ENCODE results near the gene MEOX1.
"Not testable (repeated sequence)": the region's sequence is repeated elsewhere in the genome, so short reads cannot be mapped to it uniquely, and the experiment has no call there.

The MEOX1 gene

DNA sequence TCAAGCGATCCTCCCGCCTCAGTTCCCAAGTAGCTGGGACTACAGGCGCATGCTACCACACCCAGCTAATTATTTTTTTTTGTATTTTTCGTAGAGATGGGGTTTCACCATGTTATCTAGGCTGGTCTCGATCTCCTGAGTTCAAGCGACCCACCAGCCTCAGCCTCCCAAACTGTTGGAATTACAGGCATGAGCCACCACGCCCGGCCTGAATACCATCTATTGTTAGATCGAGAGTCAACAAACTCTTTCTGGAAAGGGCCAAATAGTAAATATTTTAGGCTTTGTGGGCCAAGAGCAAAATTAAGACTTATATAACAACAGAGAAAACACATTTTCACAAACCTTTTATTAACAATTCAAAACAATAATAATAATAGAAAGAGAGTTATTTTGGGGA lies 41.6 kb downstream of the MEOX1 start:
- in situ Hi-C loops (cut with MboI; ENCODE audit: low sequenced_read_pairs), result no loop called here

DNA sequence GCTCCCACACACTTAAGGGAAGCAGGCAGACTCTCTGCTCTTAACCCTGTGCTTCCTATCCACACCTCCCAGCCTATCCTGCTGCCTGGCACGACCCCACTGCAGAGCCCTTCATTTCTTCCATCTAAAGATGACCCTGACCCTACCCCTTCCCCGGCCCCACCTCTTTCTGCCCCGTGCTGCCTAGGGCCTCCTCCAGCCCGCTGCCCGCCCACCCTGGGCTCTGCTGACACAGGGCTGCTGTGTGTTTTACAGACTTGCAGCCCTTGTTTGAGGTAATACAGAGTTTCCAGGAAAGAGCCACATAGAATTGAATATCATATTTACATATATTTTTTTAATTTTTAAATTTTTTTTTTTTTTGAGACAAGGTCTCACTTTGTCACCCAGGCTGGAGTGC lies 42.0 kb downstream of the MEOX1 start:
- in situ Hi-C loops (cut with MboI; ENCODE audit: low sequenced_read_pairs), result no loop called here

DNA sequence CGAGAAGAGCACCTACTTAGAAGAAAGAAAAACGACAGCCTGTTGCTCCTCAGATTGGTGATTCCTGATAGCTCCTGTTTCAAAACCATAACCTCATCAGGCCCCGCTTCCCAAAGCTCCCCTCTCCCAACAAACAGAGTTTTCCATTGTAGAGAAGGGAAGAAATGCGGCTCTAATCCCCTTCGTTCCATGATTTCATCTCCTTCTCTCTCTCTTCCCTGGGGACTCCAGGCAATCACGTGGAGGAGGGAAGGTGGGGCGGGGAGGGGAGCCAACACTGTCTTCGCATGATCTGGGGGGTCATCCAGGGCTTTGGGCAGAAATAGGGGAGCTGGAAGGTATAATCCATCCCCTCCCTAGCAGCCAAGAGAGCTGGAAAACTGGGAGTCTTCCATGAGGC lies 43.4 kb downstream of the MEOX1 start:
- in situ Hi-C loops (cut with MboI; ENCODE audit: low sequenced_read_pairs), result no loop called here

DNA sequence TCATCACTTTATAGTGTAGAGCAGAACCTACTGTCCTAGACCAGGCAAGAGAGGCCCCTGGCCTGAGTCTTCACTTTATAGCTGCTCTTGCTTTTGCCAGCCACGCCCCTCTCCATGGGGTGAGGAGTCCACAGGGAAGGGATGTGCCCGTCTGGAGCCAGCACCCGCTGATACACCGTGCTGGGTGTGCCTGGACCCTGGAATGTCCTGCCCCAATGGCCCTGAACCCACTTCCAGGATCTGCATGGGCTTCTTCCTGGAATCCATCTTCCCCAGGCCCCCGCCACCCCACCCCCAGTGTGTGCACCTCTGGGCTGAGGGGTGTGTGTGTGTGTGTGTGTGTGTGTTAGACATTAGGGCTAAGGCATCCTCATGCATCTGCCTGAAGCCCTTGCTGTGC lies 44.9 kb downstream of the MEOX1 start:
- in situ Hi-C loops (cut with MboI; ENCODE audit: low sequenced_read_pairs), result no loop called here

DNA sequence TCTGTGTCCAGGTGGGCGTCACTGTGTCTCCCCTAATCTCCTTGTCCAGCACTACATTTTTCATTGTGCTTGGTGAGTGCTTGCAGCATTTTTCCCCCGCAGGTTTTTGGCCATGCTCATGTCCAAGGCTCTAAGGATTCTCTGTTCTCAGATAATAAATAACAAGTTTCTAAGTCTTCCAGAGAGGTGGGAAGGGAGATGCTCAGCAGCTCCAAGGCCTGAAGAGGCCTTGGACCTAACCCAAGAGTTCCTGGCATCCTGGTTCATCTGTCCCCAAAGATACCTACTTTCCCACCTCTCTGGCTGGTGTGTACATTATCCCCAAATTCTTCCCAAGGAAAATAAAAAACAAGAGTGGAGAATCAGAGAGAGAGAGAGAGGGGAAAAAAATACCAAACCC lies 45.3 kb downstream of the MEOX1 start:
- in situ Hi-C loops (cut with MboI; ENCODE audit: low sequenced_read_pairs), result no loop called here

DNA sequence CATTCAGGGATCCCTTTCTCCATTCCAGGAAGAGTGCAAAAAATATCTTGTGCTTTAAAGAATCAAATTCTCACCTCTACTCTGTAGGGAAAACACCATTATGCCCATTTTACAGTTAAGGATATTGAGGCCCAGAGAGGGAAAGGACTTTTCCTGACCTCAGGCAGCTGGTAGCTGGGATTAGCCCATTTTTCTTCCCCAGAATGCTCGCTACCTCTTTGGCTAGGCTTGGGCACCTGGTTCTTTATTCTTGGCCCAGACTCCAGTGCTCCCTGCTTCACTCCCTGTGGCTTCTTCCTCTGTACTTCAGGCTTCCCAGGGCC lies 45.7 kb downstream of the MEOX1 start:
- in situ Hi-C loops (cut with MboI; ENCODE audit: low sequenced_read_pairs), result no loop called here

DNA sequence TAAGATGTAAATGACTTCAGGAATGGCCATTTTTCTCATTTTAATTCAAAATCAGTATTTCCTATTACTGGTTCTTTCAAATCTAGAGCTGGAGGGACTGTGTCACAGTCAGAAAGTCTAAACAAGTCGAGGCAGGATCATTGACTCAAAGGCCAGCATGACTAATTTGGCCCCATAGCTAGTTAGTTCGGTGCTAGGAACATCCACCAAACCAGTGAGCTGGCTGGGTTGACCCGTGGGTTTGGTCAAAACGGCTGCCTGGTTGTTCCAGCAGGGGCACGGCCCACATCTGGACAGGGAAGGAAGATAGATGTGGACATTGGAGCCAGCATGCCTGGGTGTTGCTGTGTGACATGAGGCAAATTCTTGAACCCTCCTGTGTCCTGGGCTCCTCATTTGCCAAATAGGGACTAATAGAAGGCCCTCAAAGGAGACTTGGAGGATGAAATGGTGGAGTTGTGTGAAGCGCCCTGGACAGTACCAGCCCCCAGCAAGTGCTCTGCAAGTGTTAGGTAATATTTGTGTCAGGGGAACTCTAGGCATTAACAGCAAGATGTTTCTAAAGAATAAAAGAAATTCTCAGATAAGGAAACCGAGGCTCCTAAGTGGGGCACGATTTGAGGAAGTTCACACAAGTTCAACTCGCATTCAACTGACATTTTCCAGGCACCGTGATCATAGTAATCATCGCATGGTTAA lies 46.2 kb downstream of the MEOX1 start:
- in situ Hi-C loops (cut with MboI; ENCODE audit: low sequenced_read_pairs), result no loop called here

DNA sequence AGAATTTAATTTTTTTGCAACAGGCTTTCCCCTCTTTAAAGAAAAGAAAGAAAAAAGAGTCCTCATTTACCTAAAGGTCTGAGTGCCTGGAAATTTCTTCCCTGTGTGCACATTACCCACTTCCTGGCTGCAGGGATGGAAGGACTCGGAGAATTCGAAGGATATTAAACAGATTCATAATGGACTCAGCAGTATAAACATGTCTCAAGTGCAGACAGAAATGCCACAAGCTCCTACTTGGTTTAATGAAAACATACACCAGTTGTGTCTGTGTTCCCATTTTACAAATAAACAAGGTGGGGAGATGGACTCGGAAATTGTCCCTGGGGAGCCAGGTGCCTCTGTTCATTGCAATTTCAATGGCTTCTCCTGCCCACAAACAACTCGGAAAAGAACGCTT lies 47.2 kb downstream of the MEOX1 start:
- in situ Hi-C loops (cut with MboI; ENCODE audit: low sequenced_read_pairs), result no loop called here

DNA sequence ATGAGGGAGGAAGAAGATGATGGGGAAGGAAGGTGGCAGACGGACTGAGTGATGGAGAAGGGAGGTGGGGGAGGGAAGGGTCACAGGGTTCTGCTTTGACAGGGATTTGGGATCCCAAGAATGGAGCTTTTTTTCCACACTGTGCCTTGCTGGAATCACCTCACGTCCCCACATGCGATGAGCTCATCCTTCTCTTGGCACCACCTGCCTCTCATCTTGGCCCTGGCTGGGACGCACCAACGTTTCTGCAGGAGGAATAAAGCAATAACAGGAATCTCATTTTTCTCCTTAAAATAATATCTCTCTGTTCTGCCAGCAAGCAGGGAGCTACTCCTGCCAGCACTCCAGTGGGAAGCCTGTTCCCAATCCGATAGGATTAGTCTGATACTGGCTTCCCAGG lies 47.8 kb downstream of the MEOX1 start:
- in situ Hi-C loops (cut with MboI; ENCODE audit: low sequenced_read_pairs), result no loop called here

DNA sequence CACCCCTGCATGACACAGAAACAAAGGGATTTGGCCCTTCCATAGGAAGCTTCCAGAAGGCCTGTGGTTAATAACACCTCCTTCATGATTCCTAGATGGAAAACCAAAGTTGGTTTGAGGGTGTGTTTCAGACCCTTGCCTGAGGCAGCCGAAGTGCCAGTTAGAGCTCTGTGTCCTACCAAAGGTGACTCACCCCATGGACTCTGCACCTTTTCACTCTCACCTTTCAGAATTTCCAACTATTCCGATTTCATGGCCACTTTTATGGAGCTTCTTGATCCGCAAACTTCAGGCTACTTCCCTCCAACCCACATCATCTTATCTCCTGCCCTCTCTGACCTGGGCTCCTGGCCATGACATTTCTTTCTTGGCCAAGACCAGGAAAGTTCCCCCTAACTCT lies 49.2 kb downstream of the MEOX1 start:
- in situ Hi-C loops (cut with MboI; ENCODE audit: low sequenced_read_pairs), result no loop called here

DNA sequence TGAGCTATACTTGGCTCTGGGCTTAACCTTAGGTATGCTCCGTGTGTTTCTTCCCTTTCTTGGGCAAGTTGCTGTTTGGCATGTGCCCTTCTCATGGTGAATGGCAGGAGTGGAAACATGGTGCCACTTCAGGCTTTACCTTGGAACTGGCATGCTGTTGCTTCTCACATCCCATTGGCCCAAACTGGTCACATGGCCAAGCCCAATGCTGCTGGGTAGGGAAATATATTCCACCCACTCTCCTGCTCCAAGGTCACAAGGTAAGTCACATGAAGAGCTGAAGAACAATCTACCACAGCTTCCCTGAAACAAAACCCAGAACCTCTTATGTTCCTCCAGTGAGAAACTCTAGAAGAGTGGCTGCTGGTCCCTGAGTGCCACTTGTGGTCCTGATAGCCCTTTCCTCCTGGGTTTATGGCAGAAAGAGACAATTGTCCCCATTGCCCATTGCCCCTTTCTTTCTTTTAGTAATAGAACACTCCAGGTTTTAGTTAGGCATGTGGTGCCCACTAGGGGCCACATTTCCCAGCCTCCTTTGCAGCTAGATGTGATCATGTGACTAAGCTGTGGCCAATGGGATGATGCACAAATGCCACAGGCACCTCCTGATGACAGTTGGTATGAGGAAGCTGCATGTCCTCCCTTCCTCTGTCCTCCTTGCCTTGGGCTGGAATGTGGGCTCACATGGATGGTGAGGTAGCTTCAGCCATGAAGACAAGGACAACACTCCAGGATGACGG lies 50.3 kb downstream of the MEOX1 start:
- in situ Hi-C loops (cut with MboI; ENCODE audit: low sequenced_read_pairs), result no loop called here

DNA sequence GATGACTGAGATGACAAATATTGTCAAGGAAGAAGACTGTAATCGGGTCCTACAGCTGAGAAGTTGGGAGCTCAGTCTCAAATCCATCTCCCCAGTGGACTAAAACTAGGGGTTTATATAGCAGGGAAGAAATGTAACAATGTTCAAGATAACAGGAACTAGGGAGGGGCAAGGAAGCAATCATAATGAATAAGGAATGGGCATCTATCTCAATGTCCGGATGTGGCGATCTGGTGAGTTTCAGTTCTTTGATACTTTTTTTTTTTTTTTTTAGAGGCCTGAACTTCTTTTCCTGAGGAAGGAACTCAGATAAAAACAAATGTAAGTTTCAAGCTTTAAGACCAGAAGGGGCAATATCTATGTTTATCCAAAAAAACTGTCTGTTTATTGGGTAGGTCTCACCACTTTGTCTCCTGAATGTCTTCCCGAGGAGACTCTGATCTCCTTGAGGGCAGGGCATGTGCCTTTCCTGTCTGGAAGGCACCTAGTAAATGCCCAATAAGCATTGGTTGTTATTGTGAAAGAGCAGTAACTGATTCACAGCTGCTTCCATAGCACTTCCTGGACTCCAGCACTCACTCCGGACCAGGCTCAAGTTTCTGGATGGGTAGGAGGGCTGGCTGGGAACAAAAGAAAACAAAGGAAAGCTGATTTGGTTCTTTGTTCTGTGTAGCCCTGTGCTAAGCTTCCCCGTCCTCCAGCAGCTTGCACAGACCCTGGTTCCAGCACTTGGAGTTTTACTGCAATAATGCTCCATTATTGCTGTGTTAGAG lies 51.9 kb downstream of the MEOX1 start:
- in situ Hi-C loops (cut with MboI; ENCODE audit: low sequenced_read_pairs), result no loop called here

DNA sequence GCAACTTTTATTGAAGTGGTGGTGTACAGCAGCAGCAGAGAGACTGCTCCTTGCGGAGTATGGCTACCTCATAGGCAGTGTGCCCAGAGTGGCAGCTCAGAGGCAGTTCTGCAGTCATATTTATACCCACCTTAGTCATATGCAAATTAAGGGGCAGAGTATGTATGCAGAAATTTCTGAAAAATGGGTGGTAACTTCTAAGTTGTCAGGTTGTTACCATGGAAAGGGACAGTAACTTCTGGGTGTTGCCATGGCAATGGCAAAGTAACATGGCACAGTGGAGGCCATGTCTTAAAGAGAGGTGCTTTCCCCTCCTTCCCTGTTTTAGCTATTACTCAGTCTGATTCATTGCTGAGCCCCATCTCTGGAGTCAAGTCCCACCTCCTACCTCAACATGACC lies 53.4 kb downstream of the MEOX1 start:
- in situ Hi-C loops (cut with MboI; ENCODE audit: low sequenced_read_pairs), result no loop called here

DNA sequence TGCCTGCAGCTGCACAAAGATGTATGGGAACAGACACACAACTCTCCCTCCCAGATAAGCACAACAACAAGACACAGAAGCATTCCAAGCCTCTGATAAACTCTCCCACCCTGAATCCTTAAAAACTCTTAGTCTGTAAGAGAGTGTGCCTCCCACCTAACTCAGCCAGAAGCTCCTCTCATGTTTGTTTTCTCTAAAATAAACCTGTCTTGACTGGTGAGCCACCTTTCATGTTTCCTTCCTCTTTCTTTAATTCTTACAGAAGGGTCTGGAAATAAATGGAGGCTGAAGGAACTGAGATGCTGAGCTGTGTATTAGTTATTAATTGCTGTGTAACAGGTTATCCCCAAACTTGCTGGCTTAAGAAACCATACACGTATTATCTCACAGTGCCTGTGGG lies 57.2 kb downstream of the MEOX1 start:
- in situ Hi-C loops (cut with MboI; ENCODE audit: low sequenced_read_pairs), result no loop called here

DNA sequence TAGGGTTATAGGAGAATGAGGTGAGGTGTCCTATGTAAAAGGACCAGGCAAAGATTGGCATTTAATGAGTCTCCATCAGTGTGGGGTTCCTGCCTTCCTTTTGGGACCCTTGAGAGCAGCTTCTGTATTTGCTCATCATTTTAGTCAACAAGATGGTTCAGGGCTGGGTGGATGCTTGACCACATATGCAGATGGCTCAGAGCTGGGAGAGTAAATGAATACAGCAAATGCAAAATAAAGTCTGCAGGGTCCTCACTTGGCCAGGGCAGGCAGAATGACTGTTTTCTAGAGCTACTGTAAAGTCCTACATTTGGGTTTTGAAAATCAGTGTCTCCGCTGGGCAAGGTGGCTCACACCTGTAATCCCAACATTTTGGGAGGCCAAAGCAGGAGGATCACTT lies 58.4 kb downstream of the MEOX1 start:
- in situ Hi-C loops (cut with MboI; ENCODE audit: low sequenced_read_pairs), result no loop called here

DNA sequence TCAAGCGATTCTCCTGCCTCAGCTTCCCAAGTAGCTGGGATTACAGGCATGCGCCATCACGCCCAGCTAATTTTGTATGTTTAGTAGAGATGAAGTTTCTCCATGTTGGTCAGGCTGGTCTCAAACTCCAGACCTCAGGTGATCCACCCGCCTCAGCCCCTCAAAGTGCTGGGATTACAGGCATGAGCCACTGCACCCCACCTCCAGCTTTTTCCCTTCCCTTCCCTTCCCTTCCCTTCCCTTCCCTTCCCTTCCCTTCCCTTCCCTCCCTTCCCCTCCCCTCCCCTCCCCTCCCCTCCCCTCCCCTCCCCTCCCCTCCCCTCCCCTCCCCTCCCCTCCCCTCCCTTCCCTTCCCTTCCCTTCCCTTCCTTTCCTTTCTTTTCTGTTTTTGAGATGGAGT lies 59.2 kb downstream of the MEOX1 start:
- in situ Hi-C loops (cut with MboI; ENCODE audit: low sequenced_read_pairs), result not testable (repeated sequence)

DNA sequence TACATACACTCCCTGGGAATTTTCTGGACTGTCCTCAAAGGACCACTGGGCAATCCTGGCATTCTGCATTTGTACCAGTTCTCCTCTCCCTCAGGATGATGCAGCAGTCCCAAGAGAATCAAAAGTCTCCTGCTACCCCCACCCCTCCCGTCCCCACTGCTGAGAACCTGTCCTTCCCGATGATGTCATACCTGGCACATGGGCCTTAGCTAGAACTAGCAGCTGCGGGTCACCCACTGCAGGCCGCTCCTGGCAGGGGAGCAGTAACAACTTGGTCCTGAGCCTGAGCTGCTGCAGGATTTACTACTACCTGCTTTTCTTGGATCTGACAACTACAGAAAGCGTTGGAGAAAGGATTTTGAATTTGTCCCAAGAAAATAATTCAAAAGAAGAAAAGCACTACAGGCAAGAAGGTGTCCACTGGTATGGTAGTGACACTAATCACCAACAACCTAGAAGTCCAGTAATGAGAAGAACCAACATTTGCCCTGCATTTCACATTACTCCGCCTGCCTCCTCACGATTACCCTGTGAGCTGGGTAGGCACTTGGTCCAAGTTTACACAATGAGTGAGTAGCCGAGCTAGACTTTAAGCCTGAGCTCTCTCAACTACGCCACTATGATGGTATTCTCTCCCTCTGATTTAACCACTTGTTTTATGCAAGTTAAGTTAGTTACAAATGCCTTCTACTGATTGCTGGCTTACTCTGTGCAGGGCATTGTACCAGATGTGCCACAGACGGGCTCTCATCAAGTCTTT lies 60.3 kb downstream of the MEOX1 start:
- in situ Hi-C loops (cut with MboI; ENCODE audit: low sequenced_read_pairs), result no loop called here

DNA sequence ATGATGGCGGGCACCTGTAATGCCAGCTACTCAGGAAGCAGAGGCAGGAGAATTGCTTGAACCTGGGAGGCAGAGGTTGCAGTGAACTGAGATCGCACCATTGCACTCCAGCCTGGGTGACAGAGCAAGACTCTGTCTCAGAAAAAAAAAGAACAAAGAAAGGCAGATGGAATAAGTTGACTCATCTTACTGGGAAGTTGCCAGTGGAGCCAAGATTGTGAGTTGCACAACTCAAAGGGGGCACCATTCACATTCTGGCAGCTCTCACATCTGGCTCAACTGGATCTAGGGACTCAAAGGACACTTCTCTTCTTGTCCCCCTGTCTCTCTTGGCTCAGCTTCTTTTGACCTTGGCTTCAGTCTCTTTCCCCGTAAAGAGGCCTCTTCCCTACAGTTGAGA lies 61.9 kb downstream of the MEOX1 start:
- in situ Hi-C loops (cut with MboI; ENCODE audit: low sequenced_read_pairs), result no loop called here

DNA sequence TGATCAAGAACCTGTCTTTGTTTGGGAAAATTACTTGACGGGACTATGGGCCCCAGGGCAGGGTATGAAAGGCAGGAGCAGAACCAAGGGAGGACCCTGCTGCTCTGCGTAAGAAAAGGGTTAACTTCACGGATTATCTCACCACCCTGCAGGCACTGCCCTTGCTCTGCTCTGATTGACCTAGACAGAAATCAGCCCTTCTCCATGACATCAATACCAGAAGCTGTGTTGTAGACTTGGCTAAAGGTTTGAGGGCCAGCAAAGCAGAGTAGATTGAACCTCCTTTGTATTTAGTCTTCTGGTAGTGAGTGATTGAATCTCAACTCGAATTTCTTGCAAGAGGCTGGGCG lies 62.7 kb downstream of the MEOX1 start:
- in situ Hi-C loops (cut with MboI; ENCODE audit: low sequenced_read_pairs), result no loop called here

DNA sequence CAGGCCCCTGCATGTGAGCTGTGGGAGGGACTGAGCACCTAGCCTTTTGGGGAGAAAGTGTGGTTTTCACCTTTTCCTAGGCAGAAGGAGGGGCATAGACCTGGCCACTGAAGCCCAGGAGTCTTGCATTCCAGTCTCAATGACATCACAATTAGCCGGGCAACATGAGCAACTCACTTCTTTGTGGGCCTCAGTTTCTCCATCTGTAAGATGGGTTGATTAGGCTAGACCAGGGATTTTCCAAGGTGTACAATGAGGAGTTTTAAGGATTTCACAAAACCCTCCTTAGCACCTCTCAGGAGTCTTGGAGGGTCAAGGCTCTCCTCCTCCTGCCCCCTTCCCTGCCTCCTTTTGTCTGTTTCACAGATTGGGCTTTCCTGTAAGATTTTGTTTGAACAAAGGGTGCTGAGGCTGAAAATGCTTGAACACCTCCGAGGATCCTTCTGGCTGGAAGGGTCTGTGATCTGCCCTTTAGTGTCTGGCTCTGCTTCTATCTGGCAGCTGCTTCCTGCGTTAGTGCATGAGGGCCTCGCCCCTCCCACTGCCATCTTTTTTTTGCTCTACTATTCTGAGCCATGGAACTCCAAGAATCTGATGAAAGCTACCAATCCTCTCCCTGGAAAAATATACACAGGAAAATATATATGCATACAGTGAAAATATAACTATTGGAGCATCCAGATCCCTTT lies 63.2 kb downstream of the MEOX1 start:
- in situ Hi-C loops (cut with MboI; ENCODE audit: low sequenced_read_pairs), result no loop called here

All from hTERT RPE-1 (cell line).